Loucy (cell line): ENCODE data around the gene GRB14.

Experiments
- EZH2phosphoT487 ChIP-seq: fragments of 200-600 bp; IDR thresholded peaks from 2 replicates; pipeline ENCODE4 v1.6.1; 2018; ENCODE audit warnings: antibody characterized with exemption, mild to moderate bottlenecking, moderate library complexity, borderline replicate concordance
- TF ChIP-seq, protein P1 (sequence below): fragments of 200-600 bp; sonication (generic); conservative IDR thresholded peaks from 2 replicates; pipeline ENCODE4 v1.5.1; 2014; ENCODE audit warnings: mild to moderate bottlenecking, antibody characterized with exemption, low read length

DNA sequence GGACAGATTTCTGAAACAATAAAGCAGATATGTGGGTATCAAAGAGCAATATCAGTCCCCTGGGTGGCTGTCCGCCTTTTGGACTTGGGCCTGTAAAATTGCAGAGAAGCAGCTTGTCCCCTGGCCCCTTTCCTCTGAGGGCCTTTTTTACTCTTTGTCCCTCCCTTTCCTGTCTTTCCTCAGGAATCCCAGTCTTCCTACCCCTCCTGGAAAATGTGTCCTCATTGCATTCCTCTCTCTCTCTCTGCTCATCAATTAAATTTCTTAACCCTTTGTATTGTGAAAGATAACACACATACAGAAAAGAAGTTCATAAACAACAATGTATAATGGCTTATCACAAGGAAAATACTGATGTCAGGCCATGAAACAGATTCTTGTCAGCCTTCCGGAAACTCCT lies 3.0 kb upstream of the GRB14 start:
- TF ChIP-seq, protein P1, sequence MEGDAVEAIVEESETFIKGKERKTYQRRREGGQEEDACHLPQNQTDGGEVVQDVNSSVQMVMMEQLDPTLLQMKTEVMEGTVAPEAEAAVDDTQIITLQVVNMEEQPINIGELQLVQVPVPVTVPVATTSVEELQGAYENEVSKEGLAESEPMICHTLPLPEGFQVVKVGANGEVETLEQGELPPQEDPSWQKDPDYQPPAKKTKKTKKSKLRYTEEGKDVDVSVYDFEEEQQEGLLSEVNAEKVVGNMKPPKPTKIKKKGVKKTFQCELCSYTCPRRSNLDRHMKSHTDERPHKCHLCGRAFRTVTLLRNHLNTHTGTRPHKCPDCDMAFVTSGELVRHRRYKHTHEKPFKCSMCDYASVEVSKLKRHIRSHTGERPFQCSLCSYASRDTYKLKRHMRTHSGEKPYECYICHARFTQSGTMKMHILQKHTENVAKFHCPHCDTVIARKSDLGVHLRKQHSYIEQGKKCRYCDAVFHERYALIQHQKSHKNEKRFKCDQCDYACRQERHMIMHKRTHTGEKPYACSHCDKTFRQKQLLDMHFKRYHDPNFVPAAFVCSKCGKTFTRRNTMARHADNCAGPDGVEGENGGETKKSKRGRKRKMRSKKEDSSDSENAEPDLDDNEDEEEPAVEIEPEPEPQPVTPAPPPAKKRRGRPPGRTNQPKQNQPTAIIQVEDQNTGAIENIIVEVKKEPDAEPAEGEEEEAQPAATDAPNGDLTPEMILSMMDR, result no peak
- no peak for TF ChIP-seq EZH2phosphoT487
